Suprapubic skin (tissue), 4 donors: ENCODE measurements around the gene DSE. TPM values are rescaled to one million over a fixed set of nuclear protein-coding genes. Genes with fewer than 3 reads are reported as not detected.

Experiments used
- DNase-seq, 2 donors: peaks; one replicate each; pipeline ENCODE4 v3.0.0-alpha.2; 2019; ENCODE audit warnings: low spot score in 2 of 2
- H3K27ac ChIP-seq: fragments of 200-600 bp; sonication (generic); one replicate; pipeline ENCODE4 v1.5.1; 2019
- H3K27me3 ChIP-seq: fragments of 200-600 bp; sonication (generic); one replicate; pipeline ENCODE4 v1.5.1; 2019
- H3K36me3 ChIP-seq: fragments of 200-600 bp; sonication (generic); one replicate; pipeline ENCODE4 v1.5.1; 2019
- H3K4me1 ChIP-seq: fragments of 200-600 bp; sonication (generic); one replicate; pipeline ENCODE4 v1.5.1; 2019
- H3K4me3 ChIP-seq: fragments of 200-600 bp; sonication (generic); one replicate; pipeline ENCODE4 v1.5.1; 2019; ENCODE audit warnings: mild to moderate bottlenecking
- H3K9me3 ChIP-seq: fragments of 200-600 bp; sonication (generic); one replicate; pipeline ENCODE4 v1.5.1; 2019
- EP300 ChIP-seq: sonication (generic); formaldehyde crosslinking; IDR thresholded peaks from one replicate; pipeline ENCODE4 v1.6.1; 2017; ENCODE audit warnings: antibody characterized with exemption
- POLR2A ChIP-seq, 2 donors: fragments of 450-650 bp; IDR thresholded peaks; one replicate each; pipeline ENCODE4 v1.6.1; 2017; ENCODE audit warnings: antibody characterized with exemption in 2 of 2, mild to moderate bottlenecking in 2 of 2, moderate library complexity in 2 of 2
- POLR2AphosphoS5 ChIP-seq, 3 donors: sonication (generic); formaldehyde crosslinking; IDR thresholded peaks; one replicate each; pipeline ENCODE4 v1.6.1; 2017; ENCODE audit warnings: antibody characterized with exemption in 3 of 3
- WGBS: methylation state at CpG from one replicate; pipeline ENCODE4 v1.1.5; 2018; 5-methylcytosine and 5-hydroxymethylcytosine counted together
- total RNA-seq, 4 donors: library from RNA; depleted of rRNA; stranded (reverse); fragments of >200 nt; gene quantifications; one replicate each; pipeline ENCODE4 v1.1.0, GENCODE V29; 2016
- TF ChIP-seq, protein P1 (sequence below), 2 donors: fragments of 200-600 bp in 1 of 2; fragments of 450-650 bp in 1 of 2; sonication (generic) in 1 of 2; IDR thresholded peaks; one replicate each; pipeline ENCODE4 v1.5.1; 2016 to 2019; ENCODE audit warnings: antibody characterized with exemption in 2 of 2, mild to moderate bottlenecking in 1 of 2, moderate library complexity in 1 of 2

The DSE gene
- total RNA-seq, 4 donors from 2014 or later = 36.0 to 40.0 (median 37.2) TPM

- Histone ChIP-seq H3K27ac (peak overlapping the region; percentile 39), H3K4me1 (peaks cover 33% of the 10 kb centered on the region), H3K27me3 (no peaks in the 10 kb centered on the region), H3K9me3 (no peaks in the 10 kb centered on the region), H3K4me3 (no peak overlapping the region), H3K36me3 (no peaks in the 10 kb centered on the region)
- 14% methylated on average over 2 of the region's 2 CpGs for WGBS
- TF ChIP-seq EP300 (no peak), POLR2A (IDR thresholded peaks at IDR 0.05) (no peak), POLR2AphosphoS5 (IDR thresholded peaks at IDR 0.05) (no peak)
- TF ChIP-seq, protein P1, sequence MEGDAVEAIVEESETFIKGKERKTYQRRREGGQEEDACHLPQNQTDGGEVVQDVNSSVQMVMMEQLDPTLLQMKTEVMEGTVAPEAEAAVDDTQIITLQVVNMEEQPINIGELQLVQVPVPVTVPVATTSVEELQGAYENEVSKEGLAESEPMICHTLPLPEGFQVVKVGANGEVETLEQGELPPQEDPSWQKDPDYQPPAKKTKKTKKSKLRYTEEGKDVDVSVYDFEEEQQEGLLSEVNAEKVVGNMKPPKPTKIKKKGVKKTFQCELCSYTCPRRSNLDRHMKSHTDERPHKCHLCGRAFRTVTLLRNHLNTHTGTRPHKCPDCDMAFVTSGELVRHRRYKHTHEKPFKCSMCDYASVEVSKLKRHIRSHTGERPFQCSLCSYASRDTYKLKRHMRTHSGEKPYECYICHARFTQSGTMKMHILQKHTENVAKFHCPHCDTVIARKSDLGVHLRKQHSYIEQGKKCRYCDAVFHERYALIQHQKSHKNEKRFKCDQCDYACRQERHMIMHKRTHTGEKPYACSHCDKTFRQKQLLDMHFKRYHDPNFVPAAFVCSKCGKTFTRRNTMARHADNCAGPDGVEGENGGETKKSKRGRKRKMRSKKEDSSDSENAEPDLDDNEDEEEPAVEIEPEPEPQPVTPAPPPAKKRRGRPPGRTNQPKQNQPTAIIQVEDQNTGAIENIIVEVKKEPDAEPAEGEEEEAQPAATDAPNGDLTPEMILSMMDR (IDR thresholded peaks at IDR 0.05) = no peak
- DNase-seq = no peak
These were observed 27.7 kb downstream of the DSE start for GRCh38 chr6:116398316-116399010.

GRCh38 chr6:116399287-116399686 is 28.5 kb downstream of the DSE start:
- TF ChIP-seq EP300 (no peak), POLR2A (IDR thresholded peaks at IDR 0.05) (no peak), POLR2AphosphoS5 (IDR thresholded peaks at IDR 0.05) (no peak)
- TF ChIP-seq, protein P1 (IDR thresholded peaks at IDR 0.05) = no peak
- Histone ChIP-seq H3K9me3 (no peaks in the 10 kb centered on the region), H3K4me3 (no peak overlapping the region), H3K27me3 (no peaks in the 10 kb centered on the region), H3K36me3 (no peaks in the 10 kb centered on the region), H3K4me1 (peaks cover 40% of the 10 kb centered on the region), H3K27ac (peak overlapping the region; percentile 1)
- 88% methylated on average over 9 of the region's 12 CpGs for WGBS
- DNase-seq = no peak

- Histone ChIP-seq H3K9me3 (no peaks in the 10 kb centered on the region), H3K36me3 (no peaks in the 10 kb centered on the region), H3K4me1 (peaks cover 51% of the 10 kb centered on the region), H3K4me3 (no peak overlapping the region), H3K27me3 (no peaks in the 10 kb centered on the region), H3K27ac (no peak overlapping the region)
- no peak for DNase-seq
- 53% methylated on average over 1 of the region's 1 CpG for WGBS
- TF ChIP-seq, protein P1 (IDR thresholded peaks at IDR 0.05) = no peak
- TF ChIP-seq POLR2A (IDR thresholded peaks at IDR 0.05) (no peak), POLR2AphosphoS5 (IDR thresholded peaks at IDR 0.05) (no peak), EP300 (no peak)
These were observed 29.6 kb downstream of the DSE start for GRCh38 chr6:116400328-116400727.

DNA sequence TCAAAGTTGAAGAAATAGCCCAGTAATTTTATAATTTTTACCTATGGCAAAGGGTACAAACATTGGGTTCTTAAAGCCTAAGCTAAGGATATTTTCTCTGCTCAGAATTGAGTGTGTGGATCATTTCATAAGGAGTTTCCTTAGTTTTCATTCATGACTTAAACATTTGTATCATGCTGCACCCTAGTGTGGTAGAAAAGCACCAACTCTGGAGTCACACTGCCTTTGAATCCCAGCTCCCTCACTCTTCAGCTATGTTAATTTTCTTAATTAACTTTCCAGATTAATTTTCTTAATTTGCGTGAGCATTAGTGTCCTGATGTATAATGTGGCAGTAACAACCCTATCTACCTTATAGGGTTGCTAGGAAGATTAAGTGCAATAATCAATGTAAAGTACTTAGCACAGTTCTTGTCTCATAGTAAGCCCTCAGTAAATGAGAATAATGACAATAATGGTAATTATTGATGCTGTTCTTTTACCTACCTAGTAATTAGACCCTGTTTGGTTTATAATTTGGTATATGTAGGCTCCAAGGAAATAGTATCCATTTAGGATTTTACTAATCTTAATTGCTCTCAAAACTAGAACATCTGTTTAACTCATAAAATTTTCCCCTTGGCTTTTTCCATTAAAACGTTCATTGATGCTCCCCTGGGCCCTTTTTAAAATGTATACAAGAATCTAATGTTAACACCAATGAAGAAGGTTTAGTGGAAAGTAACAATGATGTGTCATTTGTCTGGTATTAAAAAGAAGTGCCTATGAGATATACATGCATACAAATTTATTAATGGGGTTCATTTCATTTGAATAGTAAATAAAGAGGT is 31.6 kb downstream of the DSE start:
- Histone ChIP-seq H3K36me3 (no peaks in the 10 kb centered on the region), H3K9me3 (no peaks in the 10 kb centered on the region), H3K27me3 (no peaks in the 10 kb centered on the region), H3K4me3 (no peak overlapping the region), H3K4me1 (peaks cover 55% of the 10 kb centered on the region), H3K27ac (no peak overlapping the region)
- no peak for DNase-seq
- WGBS = 68% methylated on average over 2 of the region's 2 CpGs
- TF ChIP-seq EP300 (no peak), POLR2AphosphoS5 (IDR thresholded peaks at IDR 0.05) (no peak), POLR2A (IDR thresholded peaks at IDR 0.05) (no peak)
- TF ChIP-seq, protein P1 (IDR thresholded peaks at IDR 0.05) = no peak

DNA sequence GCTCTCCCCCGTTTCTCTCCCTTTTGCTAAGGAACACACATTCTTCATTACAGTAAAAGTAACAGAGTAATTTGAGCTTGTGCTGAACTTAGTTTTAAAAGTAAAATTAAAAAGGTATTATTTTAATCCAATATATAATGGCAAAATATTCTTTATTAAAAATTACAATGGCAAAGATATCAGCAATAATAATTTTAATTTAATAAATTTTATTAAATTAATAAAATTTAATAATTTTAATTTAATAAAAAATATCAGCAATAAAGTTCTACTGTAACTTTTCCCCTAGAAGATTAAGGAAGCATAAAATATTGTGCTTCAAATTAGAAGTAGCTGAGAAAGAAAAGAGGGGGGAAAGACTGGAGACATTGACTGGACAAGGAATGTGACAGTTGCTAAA is 32.5 kb downstream of the DSE start:
- H3K27me3 ChIP-seq = no peaks in the 10 kb centered on the region
- H3K4me3 ChIP-seq = no peak overlapping the region
- peaks cover 46% of the 10 kb centered on the region for H3K4me1 ChIP-seq
- DNase-seq = no peak
- TF ChIP-seq EP300 = no peak
- TF ChIP-seq, protein P1 (IDR thresholded peaks at IDR 0.05) = no peak
- TF ChIP-seq POLR2A (IDR thresholded peaks at IDR 0.05) = no peak
- no peak for TF ChIP-seq POLR2AphosphoS5 (IDR thresholded peaks at IDR 0.05)
- H3K36me3 ChIP-seq = no peaks in the 10 kb centered on the region
- H3K9me3 ChIP-seq = no peaks in the 10 kb centered on the region
- no peak overlapping the region for H3K27ac ChIP-seq
- 50% methylated on average over 1 of the region's 1 CpG for WGBS
